Epidermal melanocyte (primary cell): ENCODE measurements around the gene MTHFS.
A peak's percentile ranks its signal among the peaks of the same experiment; 100 is the strongest.

ENCODE experiments used
- DNase-seq: peaks from one replicate; pipeline ENCODE4 v3.0.0; 2011; ENCODE audit warnings: low spot score; ENCODE audit not compliant: insufficient read length

The MTHFS gene

GRCh38 chr15:79875213-79875612 lies 21.6 kb downstream of the MTHFS start:
- no peak for DNase-seq

DNA sequence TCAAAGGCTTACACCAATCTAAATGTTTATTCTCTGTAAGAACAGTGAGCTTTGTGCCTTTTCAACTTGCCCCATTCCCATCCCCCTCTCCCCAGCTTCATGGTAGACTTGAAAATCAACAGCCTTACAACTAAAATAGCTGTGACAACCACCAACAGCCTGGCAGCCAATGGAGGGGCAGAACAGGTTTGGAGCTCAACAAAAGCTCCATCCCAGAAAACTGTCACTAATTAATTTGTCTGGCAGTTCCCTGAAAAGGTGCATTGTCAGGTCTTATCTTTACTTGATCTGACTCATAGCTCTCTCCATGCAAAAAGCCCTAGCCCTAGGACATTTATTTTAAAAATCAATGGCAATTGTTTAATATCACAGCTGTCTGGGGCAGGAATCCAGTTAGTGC lies 22.6 kb downstream of the MTHFS start:
- no peak for DNase-seq

GRCh38 chr15:79872358-79873017 lies 24.3 kb downstream of the MTHFS start:
- no peak for DNase-seq

DNA sequence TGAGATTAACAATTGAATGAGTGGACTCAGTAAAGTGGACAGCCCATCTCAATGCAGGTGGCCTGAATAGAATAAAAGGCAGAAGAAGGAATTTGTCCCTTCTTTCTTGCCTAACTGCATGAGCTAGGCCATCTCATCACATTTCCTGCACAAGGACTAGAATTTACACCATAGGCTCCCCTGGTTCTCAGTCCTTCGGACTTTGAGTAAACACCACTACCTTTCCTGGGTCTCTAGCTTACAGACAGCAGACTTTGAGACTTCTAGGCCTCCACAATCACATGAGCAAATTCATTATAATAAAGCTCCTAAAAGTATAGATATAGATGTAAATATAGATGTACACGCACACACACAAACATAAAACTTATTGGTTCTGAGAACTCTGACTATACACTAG lies 28.3 kb downstream of the MTHFS start:
- no peak for DNase-seq

DNA sequence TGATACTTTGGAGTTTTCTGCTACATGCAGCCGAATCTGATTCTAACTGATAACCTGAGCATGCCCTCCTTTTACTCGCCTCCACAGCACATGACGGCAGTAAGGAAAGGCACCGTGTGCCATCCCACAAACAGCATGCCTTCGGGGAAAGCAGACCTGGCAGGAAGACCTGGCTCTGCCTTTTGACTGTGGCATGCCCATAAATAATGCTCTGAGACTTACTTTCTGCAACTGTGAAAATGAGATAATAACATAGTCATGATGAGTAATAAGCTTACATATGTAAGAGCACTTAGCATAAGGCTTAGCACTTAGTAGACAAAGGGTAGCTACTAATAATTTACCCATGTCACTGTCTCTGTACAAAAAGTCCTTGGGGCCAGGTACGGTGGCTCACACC lies 32.9 kb downstream of the MTHFS start:
- DNase-seq, result no peak

DNA sequence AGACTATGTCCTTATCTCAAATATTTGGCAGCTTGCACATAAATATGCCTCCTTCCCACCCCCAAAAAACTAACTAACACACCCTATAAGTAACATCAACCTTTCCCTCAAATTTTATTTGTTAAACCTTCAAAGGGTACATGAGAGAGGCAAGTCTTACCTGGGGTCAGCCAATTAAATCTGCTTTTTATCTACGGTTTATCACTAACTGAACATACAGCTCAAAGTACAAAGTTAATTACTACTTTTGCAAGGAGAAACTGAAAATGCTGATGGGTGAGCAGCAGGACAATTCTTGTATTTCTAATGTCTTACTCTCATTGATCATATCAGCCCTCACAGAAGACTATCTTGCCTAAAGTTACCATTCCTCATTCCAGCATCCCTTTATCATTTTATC lies 34.6 kb downstream of the MTHFS start:
- no peak for DNase-seq

DNA sequence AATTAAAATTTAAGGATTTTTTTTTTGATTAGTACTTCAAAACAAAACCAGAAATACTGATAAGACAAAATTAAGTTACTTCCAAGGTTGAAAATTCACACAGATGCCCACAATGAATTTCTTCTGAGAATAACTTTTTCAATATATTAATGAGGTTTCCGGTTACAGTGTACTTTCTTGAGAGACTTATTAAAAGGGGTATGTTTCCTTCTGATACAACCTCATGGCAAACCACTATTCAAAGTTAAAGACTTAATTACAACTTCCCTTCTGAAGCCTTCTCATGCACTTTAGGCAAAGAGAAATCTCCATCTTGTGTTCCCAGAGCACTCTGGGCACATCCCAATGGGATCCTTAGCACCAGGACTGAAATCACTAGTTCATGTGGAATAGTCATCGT lies 36.2 kb downstream of the MTHFS start:
- no peak for DNase-seq

DNA sequence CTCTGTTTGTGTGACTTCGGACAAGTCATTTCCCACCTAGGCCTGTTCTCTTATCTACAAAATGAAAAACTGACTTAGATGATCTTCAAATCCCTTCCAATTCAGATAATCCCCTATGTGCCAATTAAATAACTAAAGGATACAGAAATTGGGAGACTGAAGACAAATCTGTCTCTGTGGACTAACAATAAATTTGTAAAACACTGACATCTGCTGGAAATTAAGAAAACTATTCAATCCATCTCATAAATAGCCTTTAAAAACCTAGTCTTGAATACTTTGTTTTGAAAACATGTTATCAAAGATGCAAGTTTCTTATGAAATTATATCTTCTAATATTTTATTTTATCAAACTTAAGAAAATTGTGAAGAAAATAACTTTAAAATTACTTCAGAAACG lies 38.3 kb downstream of the MTHFS start:
- DNase-seq, result no peak

DNA sequence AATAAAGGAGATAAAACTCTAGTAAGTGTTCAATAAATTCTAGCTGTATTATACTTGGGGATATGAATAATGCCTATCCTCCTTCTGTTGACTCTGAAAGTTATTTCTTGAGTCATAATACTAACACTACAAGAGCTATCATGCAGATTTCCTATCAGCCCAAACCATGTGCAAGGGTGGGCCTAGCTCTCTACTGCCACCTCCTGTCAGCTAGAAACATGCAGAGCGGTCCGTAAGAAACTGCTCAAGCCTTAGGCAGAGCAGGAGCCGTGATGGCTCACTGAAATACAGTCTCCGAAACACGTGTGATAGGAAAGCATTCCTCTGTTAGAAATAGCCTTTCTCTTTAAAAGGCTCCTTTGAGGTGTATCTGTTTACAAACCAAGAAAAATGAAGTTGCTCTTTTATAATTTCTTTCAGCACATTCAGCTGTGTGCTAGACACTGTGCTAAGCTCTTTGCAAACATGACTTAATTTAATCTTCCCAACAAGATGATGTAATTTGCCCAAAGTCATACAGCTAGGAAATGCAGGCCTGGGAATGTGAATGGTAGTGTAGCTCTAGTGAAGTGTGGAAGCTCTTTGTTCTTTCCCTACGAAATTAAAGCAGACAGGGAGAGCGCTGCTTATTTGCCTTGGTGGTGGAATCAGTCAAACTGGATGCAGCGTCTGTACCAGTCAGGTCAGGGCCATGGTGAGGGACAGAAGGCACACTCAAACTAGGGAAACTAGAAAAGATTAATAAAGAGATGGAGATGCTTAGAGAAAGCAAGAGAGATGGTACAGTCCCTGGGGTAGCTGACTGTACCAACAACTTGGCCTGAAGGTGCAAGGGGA lies 43.1 kb downstream of the MTHFS start:
- DNase-seq, result peak; percentile 39

DNA sequence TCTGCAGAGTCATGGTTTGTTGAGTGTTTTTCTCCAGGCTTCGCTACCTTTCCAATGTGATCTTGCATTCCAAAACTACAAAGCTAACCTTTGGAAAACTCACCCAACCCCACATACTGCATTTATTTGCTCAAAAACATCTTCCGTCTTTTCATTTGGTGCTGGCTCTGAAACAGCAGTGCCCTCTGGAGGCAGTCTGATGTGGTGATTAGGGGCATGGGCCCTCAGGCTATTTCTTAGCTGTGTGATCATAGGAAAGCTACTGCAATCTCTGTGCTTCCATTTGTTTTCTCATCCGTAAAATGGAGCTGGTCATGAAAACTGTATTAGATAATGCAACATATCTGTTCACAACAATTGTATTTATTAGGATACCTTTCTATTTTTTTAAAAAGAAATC lies 47.0 kb downstream of the MTHFS start:
- no peak for DNase-seq

- DNase-seq, result no peak
Measured at GRCh38 chr15:79846539-79846938, 50.3 kb downstream of the MTHFS start.

GRCh38 chr15:79844221-79844620 lies 52.6 kb downstream of the MTHFS start:
- no peak for DNase-seq

- no peak for DNase-seq
Measured at GRCh38 chr15:79837846-79838245, 59.0 kb downstream of the MTHFS start.

- no peak for DNase-seq
Measured at GRCh38 chr15:79834495-79834894, 62.3 kb downstream of the MTHFS start.

GRCh38 chr15:79832367-79833120 lies 64.3 kb downstream of the MTHFS start:
- no peak for DNase-seq

GRCh38 chr15:79831604-79832003 lies 65.2 kb downstream of the MTHFS start:
- DNase-seq, result no peak

GRCh38 chr15:79829950-79830349 lies 66.9 kb downstream of the MTHFS start:
- DNase-seq, result no peak

- no peak for DNase-seq
Measured at GRCh38 chr15:79828447-79828846, 68.4 kb downstream of the MTHFS start.

DNA sequence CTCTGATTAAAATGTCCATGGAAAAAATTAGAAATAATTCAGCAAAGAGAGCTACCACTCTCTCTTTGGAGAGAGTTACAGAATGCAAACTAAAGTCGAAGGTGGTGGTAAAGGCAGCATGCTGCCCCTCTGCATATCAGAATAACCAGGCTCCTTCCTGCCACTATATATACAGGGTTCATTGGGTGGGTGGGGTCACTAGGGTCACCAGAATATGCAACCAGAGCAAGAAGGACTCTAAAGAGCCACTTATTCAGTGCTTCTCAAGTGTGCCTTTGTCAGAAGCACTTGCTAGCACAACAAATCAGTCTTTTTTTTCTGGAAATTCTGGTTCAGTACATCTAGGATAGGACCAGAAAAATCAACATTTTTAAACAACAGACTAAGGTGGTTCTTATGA lies 70.0 kb downstream of the MTHFS start:
- DNase-seq, result no peak

DNA sequence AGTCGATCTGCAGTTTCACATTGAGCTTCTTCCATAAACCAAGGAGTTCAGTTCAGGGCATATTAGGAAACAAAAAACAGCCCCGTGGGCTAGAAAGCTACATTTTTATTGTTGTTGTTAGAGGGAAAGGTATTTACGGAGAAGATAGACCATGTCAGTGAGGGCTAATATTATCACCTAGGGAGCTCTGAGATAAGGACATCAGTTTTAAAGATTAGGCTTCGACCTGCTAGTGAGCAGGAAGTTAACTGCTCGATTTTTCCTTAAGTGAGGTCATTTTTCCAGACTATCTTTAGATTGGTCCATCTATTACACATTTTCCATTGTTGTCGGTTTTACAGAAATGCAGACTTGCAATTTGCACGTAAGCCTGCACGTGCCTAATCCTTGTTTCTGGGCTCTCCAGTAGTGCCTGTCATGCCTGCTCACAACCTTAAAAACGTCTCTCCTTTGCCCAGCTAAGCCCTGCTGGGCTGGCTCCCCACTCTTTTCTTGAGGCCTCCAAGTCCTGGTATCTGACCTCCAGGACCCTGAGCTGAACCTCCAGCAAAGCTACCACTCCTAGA lies 72.6 kb downstream of the MTHFS start:
- DNase-seq, result no peak

DNA sequence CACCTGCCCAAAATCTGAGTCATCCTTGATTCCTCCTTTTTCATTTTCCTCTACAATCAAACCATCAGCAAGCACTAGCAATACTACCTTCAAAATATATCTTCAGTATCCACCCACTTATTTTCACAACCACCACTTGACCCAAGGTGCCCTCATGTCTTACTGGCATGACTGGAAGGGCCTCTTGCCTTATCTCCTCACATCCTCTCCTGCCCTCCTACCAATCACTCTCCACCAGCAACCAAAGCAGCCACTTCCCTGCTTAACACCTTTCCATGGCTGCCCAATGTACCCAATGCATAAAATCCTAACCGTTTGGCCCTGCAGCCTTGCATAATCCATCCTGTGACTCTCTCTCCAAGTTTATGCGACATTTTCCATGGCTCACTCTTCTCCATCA lies 76.0 kb downstream of the MTHFS start:
- DNase-seq, result no peak

GRCh38 chr15:79820176-79820575 lies 76.6 kb downstream of the MTHFS start:
- no peak for DNase-seq
